UCSD-AML1 (cell line): Measurements from ENCODE around the gene LSP1.
"Not testable (repeated sequence)": the region's sequence is repeated elsewhere in the genome, so short reads cannot be mapped to it uniquely, and the experiment has no call there.

ENCODE experiments used
- DNase-seq: peaks from one replicate; lab custom pipeline; 2025; ENCODE audit not compliant: unreplicated experiment; lab: John Stamatoyannopoulos, UW

The LSP1 gene

DNA sequence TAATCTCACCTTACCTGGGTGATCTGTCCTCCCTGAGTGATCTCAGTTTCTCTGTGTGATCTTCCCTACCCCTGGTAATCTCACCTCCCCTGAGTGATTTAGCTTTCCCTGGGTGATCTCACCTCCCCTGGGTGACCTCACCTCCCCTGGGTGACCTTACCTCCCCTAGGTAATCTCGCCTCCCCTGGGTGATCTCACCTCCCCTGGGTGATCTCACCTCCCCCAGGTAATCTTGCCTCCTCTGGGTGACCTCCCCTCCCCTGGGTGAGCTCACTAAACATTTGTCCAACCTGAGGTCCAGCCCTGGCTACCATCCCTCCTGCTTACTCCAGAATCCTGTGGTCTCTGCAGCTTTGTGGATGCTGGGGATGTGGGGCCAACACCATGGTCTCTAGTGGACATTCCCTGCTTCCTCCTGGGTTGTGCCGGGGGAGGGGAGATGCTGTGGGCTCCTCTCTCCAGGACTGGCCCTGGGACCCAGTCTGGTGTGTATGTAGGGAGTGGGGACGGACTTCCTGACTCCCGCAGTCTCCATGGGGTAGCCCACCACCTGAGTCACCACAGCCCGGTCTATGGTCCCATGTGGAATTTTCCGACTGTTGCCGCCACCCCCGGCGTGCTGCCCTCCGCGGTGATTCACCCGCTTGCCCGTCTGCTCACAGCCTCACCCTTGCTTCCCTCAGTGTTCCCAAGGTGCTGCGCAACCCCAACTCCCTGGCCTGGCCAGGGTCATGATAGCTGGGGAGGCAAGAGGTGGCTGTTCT is 9.9 kb downstream of the LSP1 start:
- DNase-seq = no peak

DNA sequence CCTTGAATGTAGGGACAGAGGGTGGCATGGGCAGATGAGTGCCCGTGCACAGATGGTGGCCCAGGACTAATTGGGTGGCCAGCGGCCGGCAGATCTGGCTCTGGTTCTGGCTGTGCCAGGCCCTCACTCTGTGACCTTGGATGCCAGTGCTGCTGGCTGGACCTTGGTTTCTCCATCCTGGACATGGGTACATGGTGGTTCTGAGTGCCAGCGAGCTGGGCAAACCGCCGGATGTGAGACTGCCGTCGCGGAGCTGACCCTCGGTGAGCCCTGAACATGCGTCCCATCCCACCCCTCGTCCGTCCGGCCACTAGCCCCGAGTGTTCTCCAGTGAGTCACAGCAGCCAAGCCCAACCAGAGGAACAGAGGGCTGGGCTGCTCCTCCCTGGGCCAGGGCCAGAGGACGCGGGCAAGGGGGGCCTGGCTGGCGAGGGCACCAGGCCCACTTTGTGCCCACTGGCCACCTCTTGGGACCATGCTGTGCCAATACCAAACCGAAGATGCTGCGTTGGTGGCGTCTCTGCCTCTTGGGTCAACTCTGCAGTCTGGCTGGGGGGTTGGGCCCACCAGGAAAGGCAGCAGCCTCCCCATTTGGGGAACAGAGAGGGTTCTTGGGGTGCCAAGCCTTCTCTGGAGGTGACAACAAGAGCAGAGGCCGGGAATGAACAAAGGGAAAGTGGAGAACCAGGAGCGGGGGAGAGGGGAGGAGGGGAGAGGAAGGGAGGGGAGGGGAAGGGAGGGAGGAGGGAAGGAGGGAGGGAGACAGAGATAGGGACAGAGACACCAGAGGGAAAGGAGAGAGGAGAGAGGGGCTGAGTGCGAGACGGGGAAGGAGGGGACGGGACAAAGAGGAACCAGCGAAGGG is 10.7 kb downstream of the LSP1 start:
- peak; percentile 64 for DNase-seq

DNA sequence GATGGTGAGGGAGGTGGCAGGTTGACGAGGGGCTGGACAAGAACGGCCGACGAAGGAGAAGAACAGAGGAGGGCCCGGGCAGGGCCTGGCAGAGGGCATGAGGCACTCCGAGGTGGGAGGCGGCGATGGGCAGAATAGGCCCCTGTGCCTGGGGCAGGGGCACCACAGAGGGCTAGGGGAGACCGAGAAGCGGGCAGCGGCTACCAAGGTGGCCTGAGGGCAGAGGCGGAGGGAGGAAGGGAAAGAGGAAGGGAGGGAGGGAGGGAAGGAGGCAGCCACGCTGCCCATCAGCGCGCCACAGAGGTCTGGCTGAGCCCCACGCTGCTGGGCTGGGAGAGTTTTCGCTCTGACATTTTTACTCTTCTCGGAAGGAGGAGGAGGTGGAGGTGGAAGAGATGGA is 11.3 kb downstream of the LSP1 start:
- no peak for DNase-seq

DNA sequence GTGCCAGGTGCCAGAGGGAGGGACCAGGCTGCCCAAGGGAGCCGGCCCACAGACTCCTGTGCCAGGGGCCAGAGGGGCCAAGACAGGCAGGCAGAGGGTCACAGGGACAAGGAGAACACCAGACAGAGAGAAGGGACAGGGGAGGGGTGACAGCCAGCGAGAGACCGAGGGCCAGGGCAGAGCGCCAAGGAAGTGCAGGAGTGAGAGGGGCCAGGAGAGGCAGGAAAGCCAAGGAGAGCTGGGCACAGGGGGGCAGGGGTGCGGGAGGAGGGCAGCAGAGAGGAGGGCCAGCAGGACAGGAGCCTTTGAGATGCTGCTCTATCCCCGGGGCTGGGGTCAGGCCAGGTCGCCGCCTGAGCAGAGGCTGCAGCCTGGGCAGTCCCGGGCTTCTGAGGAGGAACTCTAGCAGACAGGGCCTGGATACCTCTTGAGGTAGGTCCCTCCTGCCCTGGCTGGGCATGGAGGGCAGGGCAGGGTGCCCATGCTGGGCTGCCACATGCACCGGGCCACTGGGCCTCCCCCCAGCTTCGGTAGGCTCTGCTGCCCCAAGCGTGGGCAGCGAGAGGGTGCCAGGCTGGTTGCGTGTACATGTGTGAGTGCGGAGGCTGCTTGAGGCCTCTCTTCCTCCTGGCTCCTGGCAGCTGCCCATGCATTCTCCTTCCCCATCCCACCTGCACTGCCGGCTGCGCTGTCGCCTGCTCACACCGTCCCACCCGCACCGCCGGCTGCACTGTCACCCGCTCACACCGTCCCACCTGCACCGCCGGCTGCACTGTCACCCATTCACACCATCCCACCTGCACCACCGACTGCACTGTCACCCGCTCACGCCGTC is 12.2 kb downstream of the LSP1 start:
- DNase-seq = no peak

DNA sequence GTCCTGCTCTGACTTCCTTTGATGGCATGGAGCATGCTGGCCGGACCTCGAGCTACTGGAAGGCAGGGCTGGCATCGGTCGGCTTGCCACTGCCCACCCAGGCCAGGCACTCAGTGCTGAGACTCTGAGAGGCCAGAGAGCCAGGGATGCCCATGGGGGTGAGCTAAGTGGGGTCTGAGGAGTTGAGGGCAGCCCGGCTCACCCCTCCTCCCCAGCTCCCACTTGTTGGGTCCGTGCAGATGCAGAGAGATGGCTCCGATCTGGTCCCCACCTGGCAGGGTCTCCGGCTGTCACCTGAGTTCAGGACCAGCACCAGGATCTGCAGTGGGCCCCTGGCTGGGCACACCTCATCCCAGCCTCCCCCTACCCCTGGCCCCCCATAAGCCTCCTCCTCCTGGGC is 13.3 kb downstream of the LSP1 start:
- no peak for DNase-seq

DNA sequence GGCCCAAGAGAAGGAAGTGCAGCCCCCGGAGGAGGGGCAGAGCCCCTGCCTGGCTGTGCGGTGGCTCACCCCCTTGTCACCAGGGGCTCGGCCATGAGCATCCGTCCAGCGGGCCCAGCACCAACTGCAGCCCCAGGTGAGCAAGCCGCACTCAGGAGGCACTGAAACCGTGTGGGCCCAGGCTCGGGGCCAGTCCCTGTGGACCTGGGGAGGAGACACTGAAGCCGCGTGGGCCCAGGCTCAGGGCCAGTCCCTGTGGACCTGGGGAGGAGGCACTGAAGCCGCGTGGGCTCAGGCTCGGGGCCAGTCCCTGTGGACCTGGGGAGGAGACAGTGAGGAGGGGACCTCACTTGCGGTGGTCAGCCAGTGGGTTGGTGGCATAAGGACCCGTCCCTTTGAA is 13.9 kb downstream of the LSP1 start:
- no peak for DNase-seq

DNA sequence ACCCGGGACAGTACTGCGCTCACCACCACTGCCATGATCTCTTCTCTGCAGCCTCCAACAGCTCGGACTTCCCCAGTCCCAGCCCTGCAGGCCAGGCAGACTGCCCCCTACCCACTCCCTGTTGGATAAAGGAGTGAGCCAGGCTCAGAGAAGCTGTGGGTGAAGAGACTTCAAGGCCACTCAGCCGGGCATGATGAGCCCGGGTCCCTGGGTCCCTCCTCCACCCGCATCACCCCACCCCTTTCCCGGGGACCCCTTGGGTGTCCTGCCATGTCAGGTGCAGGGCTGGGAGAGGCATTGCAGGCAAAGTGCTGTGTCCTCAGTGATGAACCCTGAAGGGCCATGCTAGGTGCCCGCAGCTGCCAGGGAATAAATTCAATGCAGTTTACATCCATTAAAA is 14.5 kb downstream of the LSP1 start:
- DNase-seq = no peak

DNA sequence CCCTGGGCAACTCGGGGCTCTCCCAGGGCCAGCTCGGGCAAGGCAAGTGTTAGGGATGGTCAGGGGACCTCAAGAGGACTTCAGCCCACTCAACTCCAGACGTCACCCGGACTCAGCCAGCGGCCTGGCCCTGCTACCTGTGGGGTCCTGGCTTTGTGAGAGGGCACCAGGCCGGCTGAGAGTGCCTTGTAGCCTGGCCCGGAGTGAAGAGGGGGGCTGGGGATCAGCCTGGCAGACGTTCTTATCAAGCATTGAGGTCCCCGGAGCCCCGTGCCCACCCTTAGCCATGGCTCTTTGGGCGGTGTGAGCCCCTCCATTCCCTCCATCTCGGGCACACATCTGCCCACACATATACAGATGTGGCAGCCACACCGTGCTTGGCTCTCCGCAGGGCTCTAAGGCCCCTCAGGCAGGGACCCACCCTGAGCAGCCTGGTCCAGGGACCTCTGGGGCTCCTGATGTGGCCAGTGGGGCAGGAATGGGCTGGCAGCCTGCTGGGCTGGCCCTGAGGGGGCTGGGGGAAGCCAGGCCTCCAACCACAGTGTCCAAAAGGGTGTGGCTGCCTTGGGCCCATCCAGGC is 15.3 kb downstream of the LSP1 start:
- DNase-seq = no peak

DNA sequence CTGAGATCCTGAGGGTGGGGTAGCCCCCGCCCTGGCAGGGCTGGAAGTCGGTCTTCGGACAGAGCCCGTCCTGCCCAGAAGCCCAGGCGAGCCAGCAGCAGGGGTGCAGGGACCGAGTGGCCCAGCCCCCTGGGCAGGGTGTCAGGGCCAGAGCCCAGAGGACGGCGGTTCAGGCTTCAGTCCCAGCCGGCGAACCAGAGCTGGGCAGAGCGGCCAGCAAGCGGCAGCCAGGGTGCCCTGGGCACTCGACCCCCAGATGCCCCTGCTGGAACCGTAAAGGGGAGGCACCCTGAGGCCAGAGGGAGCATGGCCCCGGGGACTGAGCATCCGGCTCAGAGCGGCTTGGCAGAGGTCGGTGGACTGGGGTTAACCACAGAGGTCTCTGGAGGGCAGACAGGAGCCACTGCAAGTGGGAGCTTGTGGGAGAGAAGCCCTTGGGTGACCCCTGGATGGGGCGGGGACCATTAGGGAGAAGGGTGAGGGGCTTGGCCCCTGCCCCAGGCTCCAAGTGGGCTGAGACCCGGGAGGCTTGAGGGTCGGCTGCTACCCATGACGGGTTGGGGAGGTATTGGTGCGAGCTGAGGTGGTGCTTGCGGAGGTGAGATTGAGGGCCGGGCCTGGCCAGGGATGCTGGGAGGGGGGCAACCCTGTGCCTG is 15.9 kb downstream of the LSP1 start:
- DNase-seq = no peak

DNA sequence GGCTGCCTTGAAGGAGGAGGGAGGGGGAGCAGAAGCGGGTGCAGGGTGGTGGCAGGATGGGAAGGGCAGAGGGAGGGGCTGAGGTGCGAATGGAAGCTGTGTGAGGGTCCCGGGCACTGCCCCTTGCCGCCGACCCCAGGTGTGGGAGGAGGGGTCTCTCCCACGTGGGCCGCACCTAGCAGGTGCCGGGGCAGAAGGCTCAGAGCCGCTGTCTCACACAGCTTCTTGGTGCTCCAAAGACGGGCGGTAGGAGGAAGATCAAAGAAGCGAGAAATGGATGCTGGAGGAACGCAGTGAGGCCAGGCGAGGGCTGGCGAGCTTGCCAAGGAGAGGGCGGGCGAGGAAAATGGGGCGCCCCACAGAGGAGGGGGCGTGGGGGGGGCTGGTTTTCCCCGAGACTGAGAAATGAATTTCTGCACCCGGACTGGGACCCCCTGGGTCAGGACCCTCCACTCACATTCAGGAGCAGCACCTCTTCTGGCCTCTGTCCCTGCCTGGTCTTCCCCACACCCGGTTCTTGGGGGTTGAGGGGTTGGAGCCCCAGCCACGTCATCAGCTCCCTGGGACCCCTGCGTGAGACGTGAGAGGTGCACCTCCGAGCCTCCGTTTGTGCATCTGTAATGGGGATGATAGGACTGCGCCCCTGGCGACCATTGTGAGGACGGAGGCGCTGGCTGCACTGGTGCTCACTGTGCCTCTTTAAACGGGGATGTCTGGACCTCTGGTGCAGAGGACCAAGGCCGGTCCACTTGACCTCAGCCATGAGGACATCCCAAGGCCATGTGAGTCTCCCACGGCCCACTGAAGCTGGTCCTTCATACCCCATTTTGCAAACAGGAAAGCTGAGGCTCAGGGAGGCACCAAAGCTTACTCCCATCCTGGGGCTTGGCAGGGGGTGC is 16.8 kb downstream of the LSP1 start:
- no peak for DNase-seq

DNA sequence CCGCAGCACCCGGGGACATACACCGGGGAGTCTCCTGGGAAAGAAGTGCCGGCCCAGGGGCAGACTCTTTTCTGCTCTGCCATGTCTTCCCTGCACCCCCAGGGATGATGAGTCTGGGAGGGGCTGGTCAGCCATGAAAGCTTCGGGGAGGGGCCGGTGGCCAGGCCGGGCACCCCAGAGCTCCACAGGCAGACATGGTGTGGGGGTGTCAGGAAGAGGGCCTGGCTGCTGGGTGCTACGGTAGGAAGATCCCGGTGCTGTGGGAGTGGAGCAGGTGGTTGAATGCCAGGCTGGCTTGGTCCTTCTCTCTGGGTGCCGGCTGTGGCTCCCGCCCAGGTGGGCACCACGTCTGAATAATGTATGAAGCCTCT is 17.4 kb downstream of the LSP1 start:
- no peak for DNase-seq

DNA sequence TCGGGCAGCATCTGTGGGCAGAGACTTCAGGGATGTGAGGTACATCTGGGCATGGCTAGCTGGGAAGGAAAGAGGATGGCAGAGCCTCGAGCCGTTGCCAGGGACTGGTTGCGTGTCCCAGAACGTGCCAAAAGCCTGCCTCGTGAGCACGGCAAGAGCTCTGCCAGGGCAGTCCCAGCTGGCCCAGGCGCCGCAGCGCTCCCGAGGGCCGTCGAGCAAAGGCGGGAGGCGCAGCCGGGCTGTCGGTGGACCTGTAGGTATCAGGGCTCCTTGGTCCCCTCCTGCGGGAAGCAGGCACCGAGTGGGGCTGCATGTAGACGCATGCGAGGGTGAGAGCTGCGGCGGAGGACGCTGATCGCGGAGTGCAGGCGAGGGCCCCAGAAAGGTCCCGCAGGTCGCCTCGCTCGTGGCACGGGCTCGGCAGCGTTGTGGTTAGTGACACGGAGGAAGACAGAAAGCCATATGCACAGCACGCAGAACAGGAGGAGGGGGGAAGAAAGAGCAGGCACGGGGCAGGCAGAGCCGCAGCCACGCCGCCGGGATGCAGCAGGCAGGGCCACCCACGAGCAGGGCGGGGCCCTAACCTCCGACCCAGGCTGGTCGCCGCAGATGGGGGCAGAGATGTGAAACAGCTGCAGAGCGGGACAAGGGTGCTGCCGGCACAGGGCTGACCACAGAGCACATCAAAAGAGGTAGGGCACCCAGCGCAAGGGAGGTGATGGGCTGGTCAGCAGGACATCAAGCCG is 18.0 kb downstream of the LSP1 start:
- no peak for DNase-seq

DNA sequence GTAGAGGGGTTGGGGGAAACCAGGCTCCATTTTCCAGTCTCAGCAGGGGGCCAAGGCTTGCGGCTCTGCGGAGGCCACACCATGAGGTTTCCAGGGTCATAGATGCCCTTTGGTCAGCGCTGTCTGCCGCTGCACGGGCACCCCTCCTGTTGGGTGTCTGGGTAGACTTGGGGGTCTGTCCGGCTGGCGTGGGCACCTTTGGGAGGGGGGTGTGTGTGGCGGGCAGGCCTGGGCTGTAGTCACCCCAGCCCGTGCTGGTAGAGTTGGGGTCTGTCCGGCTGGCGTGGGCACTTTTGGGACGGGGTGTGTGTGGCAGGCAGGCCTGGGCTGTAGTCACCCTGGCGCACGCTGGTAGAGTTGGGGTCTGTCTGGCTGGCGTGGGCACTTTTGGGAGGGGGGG is 18.6 kb downstream of the LSP1 start:
- DNase-seq = no peak

DNA sequence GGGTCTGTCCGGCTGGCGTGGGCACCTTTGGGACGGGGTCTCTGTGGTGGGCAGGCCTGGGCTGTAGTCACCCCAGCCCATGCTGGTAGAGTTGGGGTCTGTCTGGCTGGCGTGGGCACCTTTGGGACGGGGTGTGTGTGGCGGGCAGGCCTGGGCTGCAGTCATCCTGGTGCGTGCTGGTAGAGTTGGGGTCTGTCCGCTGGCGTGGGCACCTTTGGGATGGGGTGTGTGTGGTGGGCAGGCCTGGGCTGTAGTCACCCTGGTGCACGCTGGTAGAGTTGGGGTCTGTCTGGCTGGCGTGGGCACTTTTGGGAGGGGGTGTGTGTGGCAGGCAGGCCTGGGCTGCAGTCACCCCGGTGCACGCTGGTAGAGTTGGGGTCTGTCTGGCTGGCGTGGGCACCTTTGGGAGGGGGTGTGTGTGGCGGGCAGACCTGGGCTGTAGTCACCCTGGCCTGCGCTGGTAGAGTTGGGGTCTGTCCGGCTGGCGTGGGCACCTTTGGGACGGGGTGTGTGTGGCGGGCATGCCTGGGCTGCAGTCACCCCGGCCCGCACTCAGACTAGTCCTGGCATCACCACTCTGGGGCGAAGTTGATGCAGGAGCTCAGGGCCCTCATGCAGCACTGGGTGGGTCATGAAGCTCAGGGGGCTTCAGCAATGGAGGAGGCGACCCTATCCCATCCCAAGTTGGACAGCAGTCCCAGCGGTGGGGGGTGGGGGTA is 19.5 kb downstream of the LSP1 start:
- DNase-seq = no peak

DNA sequence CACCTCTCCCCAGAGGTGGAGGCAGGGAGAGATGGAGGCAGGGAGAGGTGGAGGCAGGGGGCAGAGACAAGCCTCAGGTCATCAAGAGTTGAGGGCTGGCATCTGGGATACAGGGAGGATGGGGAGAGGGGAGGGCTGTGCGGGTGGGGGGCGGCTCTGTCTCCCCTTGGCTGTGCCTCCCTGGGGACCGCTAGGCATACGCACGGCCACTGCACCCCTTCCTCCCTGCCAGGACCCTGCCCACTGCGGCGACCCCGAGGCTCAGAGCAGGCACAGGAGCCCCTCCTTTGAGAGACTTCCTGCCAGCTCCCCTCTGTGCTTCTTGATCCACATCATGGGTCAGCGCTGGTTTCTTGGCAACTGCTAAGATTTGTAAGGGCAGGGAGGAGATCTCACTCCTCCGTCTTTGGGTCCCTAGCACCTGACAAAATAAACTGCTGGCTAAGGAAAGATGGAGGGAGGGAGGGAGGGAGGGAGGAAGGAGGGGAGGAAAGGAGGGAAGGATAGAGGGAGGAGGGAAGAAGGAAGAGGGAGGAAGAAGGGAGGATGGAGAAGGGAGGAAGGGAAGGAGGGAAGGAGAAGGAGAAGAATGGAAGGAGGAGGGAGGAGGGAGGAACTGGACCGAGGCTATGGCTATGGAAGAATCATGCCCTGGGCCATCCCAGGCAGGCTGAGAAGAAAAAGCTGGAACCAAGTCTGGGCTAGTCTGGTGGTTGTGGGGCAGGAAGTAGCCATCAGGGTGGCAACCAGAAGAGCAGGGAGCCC is 20.3 kb downstream of the LSP1 start:
- no peak for DNase-seq

DNA sequence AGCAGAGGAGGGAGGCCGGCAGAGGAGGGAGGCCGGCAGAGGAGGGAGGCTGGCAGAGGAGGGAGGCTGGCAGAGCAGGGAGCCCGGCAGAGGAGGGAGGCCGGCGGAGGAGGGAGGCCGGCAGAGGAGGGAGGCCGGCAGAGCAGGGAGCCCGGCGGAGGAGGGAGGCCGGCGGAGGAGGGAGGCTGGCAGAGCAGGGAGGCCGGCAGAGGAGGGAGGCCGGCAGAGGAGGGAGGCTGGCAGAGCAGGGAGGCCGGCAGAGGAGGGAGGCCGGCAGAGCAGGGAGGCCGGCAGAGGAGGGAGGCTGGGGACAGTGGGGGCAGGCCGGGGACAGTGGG is 20.9 kb downstream of the LSP1 start:
- not testable (repeated sequence) for DNase-seq

DNA sequence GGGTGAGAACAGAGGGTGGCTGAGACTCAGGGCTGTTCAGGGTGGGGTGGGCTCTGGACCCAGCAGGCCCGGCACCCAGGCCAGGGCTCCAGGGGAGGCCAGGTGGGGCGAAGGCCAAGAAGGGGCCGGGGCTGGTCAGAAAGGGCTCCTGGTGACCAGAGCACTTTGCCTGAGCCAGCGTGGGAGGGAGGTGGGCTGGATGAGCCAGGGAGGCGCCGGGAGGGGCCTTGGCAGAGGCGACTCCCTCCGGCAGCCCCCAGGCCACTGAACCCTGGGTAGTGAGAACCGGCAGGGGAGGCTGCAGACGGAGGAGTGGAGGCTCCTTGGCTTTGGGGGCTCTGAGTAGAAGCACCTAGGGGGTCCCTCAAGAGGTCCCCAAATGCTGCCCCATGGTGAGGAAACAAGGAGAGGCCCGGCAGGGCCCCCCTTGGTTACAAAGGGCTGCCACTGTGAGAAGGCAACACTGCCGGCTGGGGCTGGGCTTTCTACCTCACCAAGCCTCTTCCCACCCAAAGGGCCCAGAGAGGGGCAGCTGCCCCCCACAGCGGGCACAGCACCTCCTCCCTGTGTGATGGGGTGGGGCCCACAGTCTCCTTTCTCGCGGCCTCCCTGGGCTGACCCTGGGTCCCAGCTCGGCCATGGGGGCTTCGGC is 21.7 kb downstream of the LSP1 start:
- DNase-seq = not testable (repeated sequence)
